Lower lobe of right lung (tissue), 2 donors: ENCODE measurements around the gene PRDM12. TPM values are rescaled to one million over a fixed set of nuclear protein-coding genes. Genes with fewer than 3 reads are reported as not detected.

Experiments
- ATAC-seq, 2 donors: fragments of 200-7000 bp; cut with Tn5 transposase; one replicate each; pipeline ENCODE4 v1.9.1; 2020 to 2022; ENCODE audit warnings: mild to moderate bottlenecking in 2 of 2, moderate library complexity in 2 of 2
- DNase-seq: peaks from one replicate; pipeline ENCODE4 v3.0.0-alpha.2; 2020
- H3K27ac ChIP-seq: fragments of 200-600 bp; one replicate; pipeline ENCODE4 v1.8.0; 2022
- H3K27me3 ChIP-seq: fragments of 200-600 bp; one replicate; pipeline ENCODE4 v1.8.0; 2022; ENCODE audit warnings: low read depth
- H3K36me3 ChIP-seq: fragments of 200-600 bp; one replicate; pipeline ENCODE4 v1.8.0; 2022; ENCODE audit warnings: mild to moderate bottlenecking
- H3K4me1 ChIP-seq: fragments of 200-600 bp; one replicate; pipeline ENCODE4 v1.8.0; 2022
- H3K4me3 ChIP-seq: fragments of 200-600 bp; one replicate; pipeline ENCODE4 v1.8.0; 2022; ENCODE audit warnings: mild to moderate bottlenecking
- H3K9me3 ChIP-seq: fragments of 200-600 bp; one replicate; pipeline ENCODE4 v1.8.0; 2022
- CTCF ChIP-seq: fragments of 200-600 bp; IDR thresholded peaks from one replicate; pipeline ENCODE4 v1.8.0; 2022; ENCODE audit warnings: antibody characterized with exemption, mild to moderate bottlenecking
- intact Hi-C: fragments of 100-400 bp; cut with DNase I; formaldehyde crosslinking; loops from one replicate; pipeline ENCODE4 v1.11.0; 2022
- total RNA-seq: library from RNA; stranded (reverse); fragmentation: NEBNext Ultra II Directional; extraction: Animal tissue kit (Norgen Biotek cat#: 25700); gene quantifications from one replicate; pipeline ENCODE4 v1.2.1, GENCODE V29; 2021
- donor health status: DM: no; HTN: yes; CAD: no; lungs with severe emphysema.

Gene PRDM12
- total RNA-seq, 1 donor from 2014 or later, result not detected

GRCh38 chr9:130703501-130703900 lies 39.1 kb downstream of the PRDM12 start:
- no peak for TF ChIP-seq CTCF
- Histone ChIP-seq H3K27ac (no peak overlapping the region), H3K4me3 (no peak overlapping the region), H3K36me3 (peaks cover 67% of the 10 kb centered on the region), H3K27me3 (no peaks in the 10 kb centered on the region), H3K9me3 (no peaks in the 10 kb centered on the region), H3K4me1 (no peaks in the 10 kb centered on the region)
- no peak for DNase-seq
- ATAC-seq, result no peak
- intact Hi-C loops, result loop anchor here (10.0 kb wide), 1 partner anchor 161 kb away; no protein-coding TSS in a partner anchor

DNA sequence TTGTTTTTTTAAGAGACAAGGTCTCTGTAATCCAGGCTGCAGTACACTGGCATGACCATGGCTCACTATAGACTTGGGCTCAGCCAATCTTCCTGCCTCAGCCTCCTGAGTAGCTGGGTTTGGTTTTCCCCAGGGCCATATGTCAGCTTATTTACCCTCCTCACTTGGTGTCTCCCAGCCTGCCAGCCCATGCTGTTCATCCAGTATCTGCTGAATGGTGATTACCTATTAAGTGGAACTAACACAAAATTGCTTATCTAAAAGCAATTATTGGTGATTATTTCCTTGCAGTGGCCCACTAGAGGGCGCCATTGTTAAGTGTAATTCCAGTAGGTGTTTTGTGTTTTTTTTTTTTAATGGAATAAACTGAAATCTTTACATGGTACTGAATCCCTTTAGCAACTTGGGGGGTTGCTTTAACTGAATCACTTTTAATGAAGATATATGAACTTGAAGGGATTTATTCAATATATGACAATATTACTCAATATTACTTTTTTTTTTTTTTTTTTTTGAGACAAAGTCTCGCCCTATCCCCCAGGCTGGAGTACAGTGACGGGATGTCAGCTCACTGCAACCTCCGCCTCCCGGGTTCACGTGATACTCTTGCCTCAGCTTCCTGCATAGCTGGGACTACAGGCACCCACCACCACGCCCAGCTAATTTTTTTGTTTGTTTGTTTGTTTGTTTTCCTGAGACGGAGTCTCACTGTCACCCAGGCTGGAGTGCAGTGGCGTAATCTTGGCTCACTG lies 43.0 kb downstream of the PRDM12 start:
- peak; percentile 77 for TF ChIP-seq CTCF
- ATAC-seq (peak; percentile 20 to 46), DNase-seq (no peak)
- H3K27me3 ChIP-seq, result no peaks in the 10 kb centered on the region
- no peak overlapping the region for H3K4me3 ChIP-seq
- H3K27ac ChIP-seq, result no peak overlapping the region
- no peaks in the 10 kb centered on the region for H3K4me1 ChIP-seq
- H3K9me3 ChIP-seq, result no peaks in the 10 kb centered on the region
- intact Hi-C loops, result loop anchor here (10.0 kb wide), 1 partner anchor 157 kb away; no protein-coding TSS in a partner anchor
- peaks cover 28% of the 10 kb centered on the region for H3K36me3 ChIP-seq

GRCh38 chr9:130710822-130711352 lies 46.5 kb downstream of the PRDM12 start:
- Histone ChIP-seq H3K4me1 (peaks cover 22% of the 10 kb centered on the region), H3K4me3 (no peak overlapping the region), H3K9me3 (no peaks in the 10 kb centered on the region), H3K36me3 (no peaks in the 10 kb centered on the region), H3K27ac (no peak overlapping the region), H3K27me3 (no peaks in the 10 kb centered on the region)
- DNase-seq, result no peak
- ATAC-seq, result no peak
- TF ChIP-seq CTCF, result no peak
- intact Hi-C loops, result no loop called here

- intact Hi-C loops, result no loop called here
- Histone ChIP-seq H3K27ac (no peak overlapping the region), H3K4me3 (no peak overlapping the region), H3K4me1 (peaks cover 28% of the 10 kb centered on the region), H3K9me3 (no peaks in the 10 kb centered on the region), H3K27me3 (no peaks in the 10 kb centered on the region), H3K36me3 (no peaks in the 10 kb centered on the region)
- ATAC-seq (no peak), DNase-seq (no peak)
- TF ChIP-seq CTCF, result no peak
Measured at GRCh38 chr9:130711469-130711868, 47.1 kb downstream of the PRDM12 start.

- peak overlapping the region; percentile 92 for H3K4me3 ChIP-seq
- peaks cover 31% of the 10 kb centered on the region for H3K4me1 ChIP-seq
- intact Hi-C loops, result no loop called here
- ATAC-seq (peak; percentile 99), DNase-seq (peak; percentile 99)
- H3K9me3 ChIP-seq, result no peaks in the 10 kb centered on the region
- no peaks in the 10 kb centered on the region for H3K27me3 ChIP-seq
- H3K27ac ChIP-seq, result peak overlapping the region; percentile 98
- no peaks in the 10 kb centered on the region for H3K36me3 ChIP-seq
- no peak for TF ChIP-seq CTCF
Measured at GRCh38 chr9:130712564-130713285, 48.3 kb downstream of the PRDM12 start.
